Left lung (tissue), 10 donors: Measurements from ENCODE around the gene IFITM1. TPM values are rescaled to one million over a fixed set of nuclear protein-coding genes. Genes with fewer than 3 reads are reported as not detected.

Source experiments
- ATAC-seq: fragments of 200-7000 bp; cut with Tn5 transposase; one replicate; pipeline ENCODE4 v1.9.1; 2020; ENCODE audit warnings: moderate library complexity
- DNase-seq, 4 donors: peaks; one replicate each; pipeline ENCODE4 v3.0.0-alpha.2; 2013 to 2020
- H3K27ac ChIP-seq, 2 donors: fragments of 200-600 bp; sonication (generic) in 1 of 2; one replicate each; pipeline versions ENCODE4 v1.5.0 to v1.8.0; 2020 to 2021
- H3K27me3 ChIP-seq, 2 donors: fragments of 200-600 bp; sonication (generic) in 1 of 2; one replicate each; pipeline versions ENCODE4 v1.5.0 to v1.8.0; 2020 to 2021
- H3K36me3 ChIP-seq, 2 donors: fragments of 200-600 bp; sonication (generic) in 1 of 2; one replicate each; pipeline versions ENCODE4 v1.5.0 to v1.8.0; 2020 to 2021
- H3K4me1 ChIP-seq, 2 donors: fragments of 200-600 bp; one replicate each; pipeline ENCODE4 v1.8.0; 2021
- H3K4me3 ChIP-seq, 2 donors: fragments of 200-600 bp; sonication (generic) in 1 of 2; one replicate each; pipeline versions ENCODE4 v1.5.0 to v1.8.0; 2020 to 2021; ENCODE audit warnings: mild to moderate bottlenecking in 1 of 2
- H3K9me3 ChIP-seq, 2 donors: fragments of 200-600 bp; sonication (generic) in 1 of 2; one replicate each; pipeline versions ENCODE4 v1.5.0 to v1.8.0; 2020 to 2021
- intact Hi-C, 2 donors: fragments of 100-400 bp; cut with DNase I; formaldehyde crosslinking; loops; one replicate each; pipeline versions ENCODE4 v1.11.2 to v1.14.2; 2022
- polyA plus RNA-seq, 6 donors: library from polyadenylated mRNA; unstranded; fragments of 120-200 nt; gene quantifications; one replicate each; pipeline ENCODE4 v1.2.1, GENCODE V29; 2013; ENCODE audit not compliant: insufficient read length in 6 of 6
- total RNA-seq, 2 donors: library from RNA; stranded (reverse); fragmentation: NEBNext Ultra II Directional; extraction: Animal tissue kit (Norgen Biotek cat#: 25700); gene quantifications; one replicate each; pipeline ENCODE4 v1.2.1, GENCODE V29; 2021
- TF ChIP-seq, protein P1 (sequence below), 2 donors: fragments of 200-600 bp; sonication (generic) in 1 of 2; IDR thresholded peaks; one replicate each; pipeline versions ENCODE4 v1.5.0 to v1.8.0; 2021; ENCODE audit warnings: antibody characterized with exemption in 2 of 2
- donor health status: DM: no; HTN: yes; CAD: no.
- donor health status: DM: no; HTN: no; CAD: no.

IFITM1 gene
- total and polyA plus RNA-seq, 8 donors: 6.3 to 149 (median 14.5) TPM

DNA sequence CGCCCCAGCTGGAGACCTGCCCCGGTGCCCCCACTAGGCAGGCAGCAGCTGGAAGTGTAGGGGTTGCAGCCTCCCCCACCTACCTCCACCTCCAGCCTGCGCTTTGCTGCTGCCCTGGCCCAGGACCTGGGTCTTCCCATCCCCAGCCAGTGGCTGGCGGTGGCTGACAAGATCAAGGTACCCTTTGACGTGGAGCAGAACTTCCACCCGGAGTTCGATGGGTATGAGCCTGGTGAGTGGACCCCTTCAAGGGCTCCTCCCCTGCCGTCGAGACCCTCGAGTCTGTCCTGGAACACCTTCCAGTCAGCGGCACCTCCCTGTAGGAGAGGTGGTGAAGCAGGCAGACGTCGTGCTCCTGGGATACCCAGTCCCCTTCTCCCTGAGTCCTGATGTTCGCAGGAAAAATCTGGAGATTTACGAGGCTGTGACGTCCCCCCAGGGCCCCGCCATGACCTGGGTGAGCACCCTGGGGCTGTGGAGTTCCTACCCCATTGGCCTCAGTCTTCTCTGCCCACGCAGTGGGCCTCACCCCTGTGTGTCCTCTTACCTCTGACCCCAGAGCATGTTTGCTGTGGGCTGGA lies 20.5 kb upstream of the IFITM1 start:
- H3K27ac ChIP-seq: no peak overlapping the region
- H3K4me3 ChIP-seq: no peak overlapping the region
- peak in 1 of 4 donors; percentile 73 for DNase-seq
- no peak for ATAC-seq
- intact Hi-C loops: no loop called here
- H3K9me3 ChIP-seq: no peaks in the 10 kb centered on the region
- TF ChIP-seq, protein P1, sequence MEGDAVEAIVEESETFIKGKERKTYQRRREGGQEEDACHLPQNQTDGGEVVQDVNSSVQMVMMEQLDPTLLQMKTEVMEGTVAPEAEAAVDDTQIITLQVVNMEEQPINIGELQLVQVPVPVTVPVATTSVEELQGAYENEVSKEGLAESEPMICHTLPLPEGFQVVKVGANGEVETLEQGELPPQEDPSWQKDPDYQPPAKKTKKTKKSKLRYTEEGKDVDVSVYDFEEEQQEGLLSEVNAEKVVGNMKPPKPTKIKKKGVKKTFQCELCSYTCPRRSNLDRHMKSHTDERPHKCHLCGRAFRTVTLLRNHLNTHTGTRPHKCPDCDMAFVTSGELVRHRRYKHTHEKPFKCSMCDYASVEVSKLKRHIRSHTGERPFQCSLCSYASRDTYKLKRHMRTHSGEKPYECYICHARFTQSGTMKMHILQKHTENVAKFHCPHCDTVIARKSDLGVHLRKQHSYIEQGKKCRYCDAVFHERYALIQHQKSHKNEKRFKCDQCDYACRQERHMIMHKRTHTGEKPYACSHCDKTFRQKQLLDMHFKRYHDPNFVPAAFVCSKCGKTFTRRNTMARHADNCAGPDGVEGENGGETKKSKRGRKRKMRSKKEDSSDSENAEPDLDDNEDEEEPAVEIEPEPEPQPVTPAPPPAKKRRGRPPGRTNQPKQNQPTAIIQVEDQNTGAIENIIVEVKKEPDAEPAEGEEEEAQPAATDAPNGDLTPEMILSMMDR (IDR thresholded peaks at IDR 0.05): no peak
- H3K36me3 ChIP-seq: peaks cover 0 to 52% of the 10 kb centered on the region in 2 donors
- peaks cover 4 to 25% of the 10 kb centered on the region in 2 donors for H3K4me1 ChIP-seq
- peaks cover 0 to 26% of the 10 kb centered on the region in 2 donors for H3K27me3 ChIP-seq

DNA sequence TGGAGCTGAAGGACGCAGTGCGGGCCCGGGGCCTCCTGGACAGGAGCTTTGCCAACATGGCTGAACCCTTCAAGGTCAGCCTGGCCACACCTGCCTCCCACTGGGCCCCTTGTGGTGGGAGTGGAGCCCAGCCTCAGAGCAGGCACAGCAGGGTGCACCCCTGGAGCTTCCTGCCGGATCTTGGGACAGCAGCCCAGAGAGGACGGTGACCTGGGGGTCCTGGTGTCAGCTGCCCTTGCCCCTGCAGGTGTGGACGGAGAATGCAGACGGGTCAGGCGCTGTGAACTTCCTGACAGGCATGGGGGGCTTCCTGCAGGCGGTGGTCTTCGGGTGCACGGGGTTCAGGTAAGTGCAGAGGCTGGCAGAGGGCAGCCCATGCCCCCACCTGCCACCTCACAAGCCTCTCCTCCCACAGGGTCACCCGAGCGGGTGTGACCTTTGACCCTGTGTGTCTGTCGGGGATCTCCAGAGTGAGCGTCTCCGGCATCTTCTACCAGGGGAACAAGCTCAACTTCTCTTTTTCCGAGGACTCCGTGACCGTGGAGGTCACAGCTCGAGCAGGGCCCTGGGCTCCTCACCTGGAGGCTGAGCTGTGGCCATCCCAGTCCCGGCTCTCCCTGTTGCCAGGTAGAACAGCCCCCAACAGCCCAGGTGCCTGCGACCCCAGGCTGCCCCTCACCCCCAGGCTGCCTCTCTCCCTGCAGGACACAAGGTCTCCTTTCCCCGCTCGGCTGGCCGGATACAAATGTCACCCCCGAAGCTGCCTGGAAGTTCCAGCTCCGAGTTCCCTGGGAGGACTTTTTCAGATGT lies 19.8 kb upstream of the IFITM1 start:
- intact Hi-C loops: no loop called here
- H3K36me3 ChIP-seq: peaks cover 0 to 52% of the 10 kb centered on the region in 2 donors
- H3K27ac ChIP-seq: no peak overlapping the region
- DNase-seq: peak in 1 of 4 donors; percentile 66
- H3K4me1 ChIP-seq: peaks cover 4 to 25% of the 10 kb centered on the region in 2 donors
- peaks cover 0 to 33% of the 10 kb centered on the region in 2 donors for H3K27me3 ChIP-seq
- H3K4me3 ChIP-seq: no peak overlapping the region
- TF ChIP-seq, protein P1 (IDR thresholded peaks at IDR 0.05): no peak
- no peaks in the 10 kb centered on the region for H3K9me3 ChIP-seq
- no peak for ATAC-seq

DNA sequence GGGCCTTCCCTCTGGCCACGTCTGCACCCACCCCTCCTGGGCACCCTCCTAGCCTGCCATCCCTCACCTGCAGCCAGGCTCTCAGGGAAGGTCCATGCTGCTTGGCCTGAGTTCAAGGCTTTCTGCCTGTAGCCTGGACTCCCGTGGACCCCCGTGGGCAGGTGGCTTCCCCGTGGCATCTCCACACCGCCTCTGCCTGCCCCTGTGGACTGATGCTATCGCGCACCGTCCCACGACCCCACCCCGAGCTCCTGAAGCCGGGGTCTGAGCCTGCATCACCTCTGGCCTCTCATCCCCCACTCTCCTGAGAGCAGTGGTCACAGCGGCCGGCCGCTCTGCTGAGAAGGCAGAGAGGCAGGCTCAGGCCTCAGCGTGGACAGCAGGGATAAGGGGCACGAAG lies 19.1 kb upstream of the IFITM1 start:
- Histone ChIP-seq H3K4me1 (peaks cover 3 to 21% of the 10 kb centered on the region in 2 donors), H3K27me3 (peaks cover 2 to 40% of the 10 kb centered on the region in 2 donors), H3K36me3 (peaks cover 0 to 52% of the 10 kb centered on the region in 2 donors), H3K9me3 (no peaks in the 10 kb centered on the region), H3K4me3 (no peak overlapping the region), H3K27ac (no peak overlapping the region)
- DNase-seq (peak in 2 of 4 donors; percentile 19 to 72), ATAC-seq (no peak)
- intact Hi-C loops: no loop called here
- TF ChIP-seq, protein P1 (IDR thresholded peaks at IDR 0.05): no peak

DNA sequence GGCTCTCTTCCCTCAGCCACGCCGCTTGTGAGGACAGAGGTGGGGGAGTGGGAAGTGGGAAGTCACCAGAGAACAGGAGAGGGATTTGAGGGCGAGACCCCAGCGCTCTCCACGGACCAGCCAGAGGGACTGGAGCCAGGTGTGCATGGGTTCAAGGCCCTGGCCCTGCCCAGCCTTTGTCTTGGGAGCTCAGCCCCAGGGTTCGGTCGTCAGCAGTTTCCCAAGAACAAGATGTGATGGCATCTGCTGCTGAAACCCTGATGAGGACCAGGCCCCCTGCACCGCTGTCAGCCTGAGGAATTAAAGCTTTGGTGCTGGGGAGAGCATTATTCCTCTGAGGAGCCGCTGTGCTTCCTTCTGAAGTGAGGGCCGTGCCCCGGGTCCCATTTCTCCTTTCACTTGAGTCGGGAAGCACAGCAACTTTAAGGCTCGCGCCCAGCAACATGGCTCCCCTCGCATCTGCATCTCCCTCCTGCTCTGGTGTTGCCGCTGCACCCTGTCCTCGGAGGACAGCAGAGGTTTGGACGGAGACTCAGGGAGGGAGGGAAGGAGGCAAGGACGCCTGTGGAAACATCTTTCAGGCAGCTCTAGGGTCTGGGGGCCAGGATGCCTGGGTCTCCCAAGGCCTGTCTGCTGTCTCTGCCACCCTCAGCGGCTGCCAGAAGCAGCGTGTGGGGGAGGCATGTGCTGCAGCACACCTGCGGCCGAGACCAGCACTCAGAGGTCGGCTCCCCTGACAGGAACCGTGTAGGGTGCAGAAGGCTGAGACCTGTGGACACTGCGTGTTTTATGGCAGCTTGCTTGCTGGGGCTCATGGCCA lies 18.3 kb upstream of the IFITM1 start:
- Histone ChIP-seq H3K27ac (no peak overlapping the region), H3K27me3 (peaks cover 7 to 48% of the 10 kb centered on the region in 2 donors), H3K4me1 (peaks cover 0 to 18% of the 10 kb centered on the region in 2 donors), H3K4me3 (no peak overlapping the region), H3K9me3 (no peaks in the 10 kb centered on the region), H3K36me3 (peaks cover 0 to 52% of the 10 kb centered on the region in 2 donors)
- peak in 1 of 4 donors; percentile 64 for DNase-seq
- intact Hi-C loops: no loop called here
- ATAC-seq: no peak
- TF ChIP-seq, protein P1 (IDR thresholded peaks at IDR 0.05): no peak
